Dermis microvascular lymphatic vessel endothelial cell (primary cell): Measurements from ENCODE around the gene LAIR1. TPM values are rescaled to one million over a fixed set of nuclear protein-coding genes. Genes with fewer than 3 reads are reported as not detected.
"Not testable (repeated sequence)": the region's sequence is repeated elsewhere in the genome, so short reads cannot be mapped to it uniquely, and the experiment has no call there.

Source experiments
- DNase-seq, 2 donors: peaks; one replicate each; pipeline versions ENCODE4 v3.0.0 to v3.0.0-alpha.2; 2010; ENCODE audit warnings: low read depth in 2 of 2
- total RNA-seq: library from RNA; depleted of rRNA; stranded (reverse); fragments of >200 nt; gene quantifications from 2 replicates; pipeline ENCODE4 v1.2.1, GENCODE V29; 2014

LAIR1 gene
- total RNA-seq, 1 donor from 2014 or later: not detected

- no peak for DNase-seq
Measured at GRCh38 chr19:54343868-54344267, 20.9 kb downstream of the LAIR1 start.

GRCh38 chr19:54341295-54341694, 23.4 kb downstream of the LAIR1 start:
- no peak for DNase-seq

- DNase-seq: no peak
Measured at GRCh38 chr19:54339646-54340358, 24.9 kb downstream of the LAIR1 start.

GRCh38 chr19:54338521-54338920, 26.2 kb downstream of the LAIR1 start:
- DNase-seq: no peak

- DNase-seq: no peak
Measured at GRCh38 chr19:54337858-54338230, 26.9 kb downstream of the LAIR1 start.

GRCh38 chr19:54336893-54337857, 27.6 kb downstream of the LAIR1 start:
- no peak for DNase-seq

- DNase-seq: no peak
Measured at GRCh38 chr19:54335979-54336892, 28.5 kb downstream of the LAIR1 start.

GRCh38 chr19:54335164-54335563, 29.6 kb downstream of the LAIR1 start:
- no peak for DNase-seq

- no peak for DNase-seq
Measured at GRCh38 chr19:54333586-54334298, 31.0 kb downstream of the LAIR1 start.

GRCh38 chr19:54332149-54332548, 32.6 kb downstream of the LAIR1 start:
- no peak for DNase-seq

- no peak for DNase-seq
Measured at GRCh38 chr19:54331626-54332025, 33.1 kb downstream of the LAIR1 start.

GRCh38 chr19:54329476-54330165, 35.1 kb downstream of the LAIR1 start:
- DNase-seq: no peak

- DNase-seq: not testable (repeated sequence)
Measured at GRCh38 chr19:54328781-54329180, 36.0 kb downstream of the LAIR1 start.

- DNase-seq: no peak
Measured at GRCh38 chr19:54325631-54326030, 39.1 kb downstream of the LAIR1 start.

GRCh38 chr19:54325194-54325621, 39.5 kb downstream of the LAIR1 start:
- peak; percentile 17 to 50 for DNase-seq

GRCh38 chr19:54324071-54324470, 40.7 kb downstream of the LAIR1 start:
- no peak for DNase-seq

- DNase-seq: not testable (repeated sequence)
Measured at GRCh38 chr19:54322934-54323333, 41.8 kb downstream of the LAIR1 start.

- DNase-seq: not testable (repeated sequence)
Measured at GRCh38 chr19:54322295-54322694, 42.4 kb downstream of the LAIR1 start.

GRCh38 chr19:54319892-54320670, 44.6 kb downstream of the LAIR1 start:
- no peak for DNase-seq
